ENCODE results near the gene STIM2.
"Not testable (repeated sequence)": the region's sequence is repeated elsewhere in the genome, so short reads cannot be mapped to it uniquely, and the experiment has no call there.

The STIM2 gene

DNA sequence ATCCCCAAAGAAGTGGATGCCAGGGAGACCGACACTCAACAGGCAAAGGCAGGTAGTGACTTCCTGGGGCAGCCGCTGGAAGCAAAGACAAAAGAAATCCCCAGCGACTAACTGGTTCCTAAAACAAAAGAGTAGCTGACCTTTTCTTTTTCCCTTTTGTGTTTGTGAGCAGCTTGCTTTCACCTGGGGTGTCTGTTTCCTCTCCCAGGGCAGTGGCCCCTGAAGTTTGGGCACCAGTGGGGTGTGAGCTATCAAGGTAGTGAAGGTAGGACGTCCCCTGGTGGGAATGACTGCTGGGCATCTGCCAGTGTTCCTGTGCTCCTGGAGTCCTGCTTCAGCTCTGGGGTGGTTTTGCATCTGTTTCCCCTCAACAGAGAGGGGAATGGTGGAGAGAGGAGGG lies 41.6 kb upstream of the STIM2 start:
- H3K27ac Mint-ChIP-seq = no peak overlapping the region
- no peaks in the 10 kb centered on the region for H3K36me3 Mint-ChIP-seq (ENCODE audit: low read depth)
- peaks cover 7% of the 10 kb centered on the region for H3K4me1 Mint-ChIP-seq
- H3K4me3 Mint-ChIP-seq = no peak overlapping the region
- H3K27me3 Mint-ChIP-seq (ENCODE audit: low read depth) = no peaks in the 10 kb centered on the region
- no peak for TF ChIP-seq CTCF (IDR thresholded peaks at IDR 0.05; ENCODE audit: unreplicated experiment in 3 of 3)
- peaks cover 6% of the 10 kb centered on the region for H3K9me3 Mint-ChIP-seq

DNA sequence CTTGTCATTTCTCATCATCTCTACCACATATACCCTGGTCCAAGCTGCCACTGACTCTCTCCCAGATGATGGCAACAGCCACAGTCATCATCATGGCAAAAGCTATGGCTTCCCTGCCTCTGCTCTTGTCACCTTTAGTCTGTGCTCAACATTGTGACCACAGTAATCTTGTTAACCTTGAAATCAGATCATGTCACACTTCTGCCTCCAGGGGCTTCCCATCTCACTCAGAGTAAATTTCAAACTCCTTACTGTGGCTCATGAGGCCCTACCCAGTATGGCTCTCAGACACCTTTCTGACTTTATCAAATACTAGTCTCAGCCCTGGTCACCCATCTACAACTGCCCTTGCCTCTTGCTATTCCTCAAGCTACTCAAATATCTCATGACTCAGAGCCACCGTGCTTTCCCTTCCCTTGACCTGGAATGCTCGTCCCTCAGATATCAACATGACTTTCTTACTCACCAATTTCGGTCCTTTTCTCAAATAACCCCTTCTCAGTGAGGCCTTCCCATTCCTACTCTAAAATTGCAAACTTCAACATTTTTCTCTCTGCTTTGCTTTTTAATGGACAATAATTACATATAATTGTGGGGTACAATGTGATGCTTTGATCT lies 41.1 kb upstream of the STIM2 start:
- Mint-ChIP-seq H3K27ac (no peak overlapping the region), H3K27me3 (ENCODE audit: low read depth) (no peaks in the 10 kb centered on the region), H3K36me3 (ENCODE audit: low read depth) (no peaks in the 10 kb centered on the region), H3K9me3 (peaks cover 6% of the 10 kb centered on the region), H3K4me1 (peaks cover 7% of the 10 kb centered on the region), H3K4me3 (no peak overlapping the region)
- no peak for TF ChIP-seq CTCF (IDR thresholded peaks at IDR 0.05; ENCODE audit: unreplicated experiment in 3 of 3)

- peaks cover 6% of the 10 kb centered on the region for H3K9me3 Mint-ChIP-seq
- H3K27me3 Mint-ChIP-seq (ENCODE audit: low read depth) = no peaks in the 10 kb centered on the region
- no peak overlapping the region for H3K4me3 Mint-ChIP-seq
- H3K4me1 Mint-ChIP-seq = peaks cover 3% of the 10 kb centered on the region
- TF ChIP-seq CTCF (IDR thresholded peaks at IDR 0.05; ENCODE audit: unreplicated experiment in 3 of 3) = no peak
- H3K36me3 Mint-ChIP-seq (ENCODE audit: low read depth) = no peaks in the 10 kb centered on the region
- no peak overlapping the region for H3K27ac Mint-ChIP-seq
Observed at GRCh38 chr4:26820346-26820745, 40.3 kb upstream of the STIM2 start.

DNA sequence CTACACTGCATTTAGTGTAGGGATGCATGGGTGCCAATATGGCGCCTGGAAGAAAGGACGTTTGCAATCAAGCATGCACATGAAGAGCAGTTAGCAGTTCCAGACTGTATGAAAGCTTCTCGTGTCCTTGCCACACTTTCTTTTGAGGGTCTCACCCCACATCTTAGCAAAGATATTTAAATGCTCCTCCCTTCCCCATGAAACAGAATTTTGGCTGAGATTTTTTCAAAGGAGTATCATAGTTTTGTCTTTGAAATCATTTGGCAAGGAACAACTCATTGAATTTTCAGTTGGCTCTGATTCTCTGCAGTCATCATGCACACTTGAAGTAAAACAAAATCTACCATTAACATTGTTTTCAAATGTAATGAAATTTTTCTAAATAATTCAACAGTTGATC lies 39.6 kb upstream of the STIM2 start:
- no peaks in the 10 kb centered on the region for H3K4me1 Mint-ChIP-seq
- no peak overlapping the region for H3K4me3 Mint-ChIP-seq
- H3K36me3 Mint-ChIP-seq (ENCODE audit: low read depth) = no peaks in the 10 kb centered on the region
- TF ChIP-seq CTCF (IDR thresholded peaks at IDR 0.05; ENCODE audit: unreplicated experiment in 3 of 3) = no peak
- peaks cover 6% of the 10 kb centered on the region for H3K9me3 Mint-ChIP-seq
- H3K27ac Mint-ChIP-seq = no peak overlapping the region
- H3K27me3 Mint-ChIP-seq (ENCODE audit: low read depth) = no peaks in the 10 kb centered on the region

GRCh38 chr4:26821677-26822503 lies 38.8 kb upstream of the STIM2 start:
- no peak overlapping the region for H3K4me3 Mint-ChIP-seq
- no peaks in the 10 kb centered on the region for H3K27me3 Mint-ChIP-seq (ENCODE audit: low read depth)
- H3K4me1 Mint-ChIP-seq = no peaks in the 10 kb centered on the region
- TF ChIP-seq CTCF (IDR thresholded peaks at IDR 0.05; ENCODE audit: unreplicated experiment in 3 of 3) = no peak
- H3K27ac Mint-ChIP-seq = no peak overlapping the region
- peaks cover 6% of the 10 kb centered on the region for H3K9me3 Mint-ChIP-seq
- H3K36me3 Mint-ChIP-seq (ENCODE audit: low read depth) = no peaks in the 10 kb centered on the region

- no peak for TF ChIP-seq CTCF (IDR thresholded peaks at IDR 0.05; ENCODE audit: unreplicated experiment in 3 of 3)
- Mint-ChIP-seq H3K4me3 (no peak overlapping the region), H3K4me1 (no peaks in the 10 kb centered on the region), H3K27ac (no peak overlapping the region), H3K9me3 (peaks cover 6% of the 10 kb centered on the region), H3K27me3 (ENCODE audit: low read depth) (no peaks in the 10 kb centered on the region), H3K36me3 (ENCODE audit: low read depth) (no peaks in the 10 kb centered on the region)
Observed at GRCh38 chr4:26822546-26822945, 38.1 kb upstream of the STIM2 start.

DNA sequence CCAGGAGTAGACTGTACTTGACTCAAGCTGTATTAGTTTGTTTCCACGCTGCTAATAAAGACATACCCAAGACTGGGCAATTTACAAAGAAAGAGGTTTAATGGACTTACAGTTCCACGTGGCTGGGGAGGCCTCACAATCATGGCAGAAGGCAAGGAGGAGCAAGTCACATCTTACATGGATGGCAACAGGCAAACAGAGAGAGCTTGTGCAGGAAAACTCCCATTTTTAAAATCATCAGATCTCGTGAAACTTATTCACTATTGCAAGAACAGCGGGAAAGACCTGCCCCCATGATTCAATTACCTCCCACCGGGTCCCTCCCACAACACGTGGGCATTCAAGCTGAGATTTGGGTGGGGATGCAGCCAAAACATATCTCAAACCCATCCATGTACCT lies 37.7 kb upstream of the STIM2 start:
- not testable (repeated sequence) for H3K27ac Mint-ChIP-seq; H3K4me3 Mint-ChIP-seq; H3K27me3 Mint-ChIP-seq (ENCODE audit: low read depth)

More for the DNA sequence above, 37.7 kb upstream of the STIM2 start:
- not testable (repeated sequence) for H3K9me3 Mint-ChIP-seq; H3K4me1 Mint-ChIP-seq; H3K36me3 Mint-ChIP-seq (ENCODE audit: low read depth)
